Coronary artery (tissue), 2 donors: ENCODE results near the gene MGRN1.

Experiments used
- DNase-seq: peaks from one replicate; pipeline ENCODE4 v3.0.0-alpha.2; 2017; ENCODE audit warnings: low spot score
- H3K27ac ChIP-seq, 2 donors: fragments of 200-600 bp; sonication (generic); one replicate each; pipeline ENCODE4 v1.5.1; 2016 to 2019
- H3K4me3 ChIP-seq: fragments of 200-600 bp; sonication (generic); 2 replicates; pipeline ENCODE4 v1.5.1; 2016; ENCODE audit warnings: mild to moderate bottlenecking, moderate library complexity
- TF ChIP-seq, protein P1 (sequence below): fragments of 200-600 bp; sonication (generic); IDR thresholded peaks from one replicate; pipeline ENCODE4 v1.5.1; 2019; ENCODE audit warnings: antibody characterized with exemption

Gene MGRN1

DNA sequence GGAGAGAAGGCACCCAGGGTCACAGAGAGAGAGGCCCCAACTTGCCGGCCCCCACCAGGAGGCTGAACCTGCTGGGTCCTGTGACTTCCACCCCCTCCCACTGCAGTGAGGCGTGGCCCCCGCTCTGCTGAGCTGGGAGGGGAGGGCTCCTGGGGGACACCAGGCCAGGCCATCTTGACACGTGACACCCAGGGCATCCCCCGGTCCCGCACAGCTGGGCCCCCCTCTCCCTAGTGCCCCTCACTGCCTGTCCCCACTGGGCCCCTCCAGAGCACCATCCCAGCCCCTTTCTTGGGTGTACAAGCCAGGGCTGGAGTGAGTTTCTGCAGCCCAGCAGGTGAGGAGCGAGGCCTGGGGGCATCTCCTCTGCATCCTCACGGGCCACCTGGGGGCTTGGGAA lies 22.3 kb upstream of the MGRN1 start:
- no peak for DNase-seq
- no peak overlapping the region for H3K4me3 ChIP-seq
- no peak overlapping the region for H3K27ac ChIP-seq
- TF ChIP-seq, protein P1, sequence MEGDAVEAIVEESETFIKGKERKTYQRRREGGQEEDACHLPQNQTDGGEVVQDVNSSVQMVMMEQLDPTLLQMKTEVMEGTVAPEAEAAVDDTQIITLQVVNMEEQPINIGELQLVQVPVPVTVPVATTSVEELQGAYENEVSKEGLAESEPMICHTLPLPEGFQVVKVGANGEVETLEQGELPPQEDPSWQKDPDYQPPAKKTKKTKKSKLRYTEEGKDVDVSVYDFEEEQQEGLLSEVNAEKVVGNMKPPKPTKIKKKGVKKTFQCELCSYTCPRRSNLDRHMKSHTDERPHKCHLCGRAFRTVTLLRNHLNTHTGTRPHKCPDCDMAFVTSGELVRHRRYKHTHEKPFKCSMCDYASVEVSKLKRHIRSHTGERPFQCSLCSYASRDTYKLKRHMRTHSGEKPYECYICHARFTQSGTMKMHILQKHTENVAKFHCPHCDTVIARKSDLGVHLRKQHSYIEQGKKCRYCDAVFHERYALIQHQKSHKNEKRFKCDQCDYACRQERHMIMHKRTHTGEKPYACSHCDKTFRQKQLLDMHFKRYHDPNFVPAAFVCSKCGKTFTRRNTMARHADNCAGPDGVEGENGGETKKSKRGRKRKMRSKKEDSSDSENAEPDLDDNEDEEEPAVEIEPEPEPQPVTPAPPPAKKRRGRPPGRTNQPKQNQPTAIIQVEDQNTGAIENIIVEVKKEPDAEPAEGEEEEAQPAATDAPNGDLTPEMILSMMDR: no peak

DNA sequence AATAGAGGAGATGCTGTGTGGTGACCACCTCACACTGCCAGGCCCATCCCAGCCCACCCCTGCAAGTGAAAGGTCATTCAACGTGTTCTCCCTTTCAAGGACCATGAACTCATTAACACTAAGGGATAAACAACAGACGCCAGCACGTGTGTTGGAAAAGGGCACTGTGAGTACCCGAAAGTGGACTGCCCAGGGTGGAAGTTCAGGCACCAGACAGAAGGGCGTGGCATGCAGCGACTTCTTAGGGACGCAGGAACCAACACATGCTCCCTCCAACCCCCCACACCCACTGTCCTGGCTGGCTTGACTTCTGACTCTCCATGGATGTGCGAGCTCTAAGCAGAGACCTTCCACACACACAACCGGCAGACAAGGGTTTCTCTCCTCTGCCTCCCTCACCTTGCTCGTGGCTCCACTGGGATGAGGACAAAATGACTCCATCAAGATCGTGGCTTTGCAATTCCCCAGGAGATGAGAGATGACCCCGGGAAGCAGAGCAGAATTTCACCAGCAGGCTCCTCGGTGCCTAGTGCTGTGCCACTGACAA lies 20.9 kb upstream of the MGRN1 start:
- Histone ChIP-seq H3K27ac (no peak overlapping the region), H3K4me3 (no peak overlapping the region)
- no peak for DNase-seq
- TF ChIP-seq, protein P1: no peak

DNA sequence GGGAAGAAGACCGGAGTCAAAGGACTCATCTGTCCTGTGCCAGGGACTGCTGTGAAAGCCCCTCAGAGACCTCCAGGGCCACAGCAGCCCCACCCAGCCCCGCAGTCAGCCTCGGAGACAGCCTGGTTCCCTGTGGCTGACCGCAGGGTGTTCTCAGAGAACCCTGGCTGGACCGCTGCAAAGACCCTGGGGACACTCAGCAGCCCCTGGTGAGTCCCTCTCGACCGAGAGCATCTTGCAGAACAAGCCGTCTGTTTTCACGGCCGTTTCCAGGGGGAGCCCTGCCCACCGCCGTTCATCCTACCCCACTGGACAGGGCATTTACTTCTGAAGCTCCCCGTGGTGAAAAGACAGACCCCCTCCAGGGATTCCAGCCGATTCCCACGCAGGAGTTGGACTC lies 20.2 kb upstream of the MGRN1 start:
- DNase-seq: no peak
- H3K27ac ChIP-seq: no peak overlapping the region
- TF ChIP-seq, protein P1: no peak
- no peak overlapping the region for H3K4me3 ChIP-seq

DNA sequence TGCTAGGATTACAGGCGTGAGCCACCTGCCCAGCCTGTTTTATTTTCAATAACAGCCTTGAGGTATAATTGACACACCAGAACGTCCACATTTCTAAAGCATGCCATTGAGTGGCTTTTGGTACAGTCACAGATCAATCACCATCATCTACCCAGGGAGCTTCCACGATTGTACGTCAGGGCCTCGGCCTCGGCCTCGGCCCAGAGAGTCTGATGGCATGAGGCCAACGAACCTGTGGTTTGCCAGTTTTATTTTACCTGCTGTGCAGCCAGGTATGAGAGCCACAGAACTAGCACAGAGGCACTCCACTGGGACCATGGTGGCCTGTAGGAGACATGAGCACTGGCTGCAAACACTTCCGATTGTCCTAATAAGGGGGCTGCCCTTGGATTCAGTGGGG lies 18.3 kb upstream of the MGRN1 start:
- no peak for DNase-seq
- no peak overlapping the region for H3K27ac ChIP-seq
- no peak overlapping the region for H3K4me3 ChIP-seq
- TF ChIP-seq, protein P1: no peak

DNA sequence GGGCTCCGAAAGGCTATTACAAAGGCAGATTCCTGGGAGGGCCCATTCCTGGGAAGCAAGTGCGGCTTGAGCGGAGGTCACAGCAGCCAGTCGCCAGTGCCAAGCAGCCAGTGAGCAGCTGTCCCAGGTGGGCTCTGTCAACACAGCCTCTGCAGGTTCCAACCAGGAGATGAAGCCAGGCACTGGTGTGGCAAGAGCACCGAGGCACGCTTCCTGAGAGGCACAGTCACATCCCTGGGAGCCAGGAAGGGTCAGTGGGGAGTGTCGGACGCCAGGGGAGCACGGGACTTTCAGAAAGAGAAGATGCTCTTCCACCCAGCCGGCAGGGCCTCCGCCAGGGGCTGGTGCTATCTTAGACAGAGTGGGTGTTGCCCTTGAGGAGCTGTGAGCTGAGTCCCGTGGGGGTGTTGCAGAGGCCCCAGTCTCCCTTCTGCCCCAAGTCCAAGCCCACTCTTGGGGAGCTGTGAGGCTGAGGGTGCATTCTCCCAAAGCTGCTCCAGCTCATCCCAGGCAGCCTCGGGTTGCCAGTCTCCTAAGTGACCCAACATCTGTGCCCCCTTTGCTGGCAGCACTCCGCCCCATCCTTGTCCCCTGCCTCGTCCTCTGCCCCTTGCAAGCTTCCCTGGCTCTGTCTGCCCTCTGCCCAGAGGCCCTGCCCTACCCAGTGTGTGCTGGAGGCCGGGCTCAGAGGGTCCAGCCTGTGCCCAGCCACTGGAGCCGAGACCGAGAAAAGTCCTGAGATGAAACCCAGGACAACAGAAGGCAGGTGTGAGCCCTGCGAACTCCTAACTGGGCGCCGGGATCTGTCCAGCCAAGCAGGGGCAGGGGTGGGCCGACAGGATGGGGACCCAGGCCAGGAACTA lies 16.6 kb upstream of the MGRN1 start:
- TF ChIP-seq, protein P1: no peak
- no peak for DNase-seq
- Histone ChIP-seq H3K4me3 (no peak overlapping the region), H3K27ac (no peak overlapping the region)

DNA sequence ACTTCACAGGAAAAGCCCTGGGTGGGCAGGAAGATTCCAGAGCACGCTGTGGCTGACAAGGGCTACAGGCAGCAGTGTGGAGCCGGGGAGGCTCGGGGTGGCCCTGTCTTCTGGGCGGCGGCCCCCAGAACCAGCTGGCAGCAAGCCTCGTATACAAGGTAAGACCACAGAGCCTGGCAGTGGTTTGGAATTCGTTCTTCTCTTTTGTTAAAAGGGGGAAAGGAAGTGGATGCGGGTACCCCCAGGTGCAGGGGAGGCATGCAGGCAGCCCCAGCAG lies 16.0 kb upstream of the MGRN1 start:
- DNase-seq: no peak
- Histone ChIP-seq H3K27ac (no peak overlapping the region), H3K4me3 (no peak overlapping the region)
- TF ChIP-seq, protein P1: no peak
